Measurements from ENCODE around the gene DNAH11.

- TF ChIP-seq POLR2AphosphoS5 (IDR thresholded peaks at IDR 0.05): no peak
- TF ChIP-seq, protein P1, sequence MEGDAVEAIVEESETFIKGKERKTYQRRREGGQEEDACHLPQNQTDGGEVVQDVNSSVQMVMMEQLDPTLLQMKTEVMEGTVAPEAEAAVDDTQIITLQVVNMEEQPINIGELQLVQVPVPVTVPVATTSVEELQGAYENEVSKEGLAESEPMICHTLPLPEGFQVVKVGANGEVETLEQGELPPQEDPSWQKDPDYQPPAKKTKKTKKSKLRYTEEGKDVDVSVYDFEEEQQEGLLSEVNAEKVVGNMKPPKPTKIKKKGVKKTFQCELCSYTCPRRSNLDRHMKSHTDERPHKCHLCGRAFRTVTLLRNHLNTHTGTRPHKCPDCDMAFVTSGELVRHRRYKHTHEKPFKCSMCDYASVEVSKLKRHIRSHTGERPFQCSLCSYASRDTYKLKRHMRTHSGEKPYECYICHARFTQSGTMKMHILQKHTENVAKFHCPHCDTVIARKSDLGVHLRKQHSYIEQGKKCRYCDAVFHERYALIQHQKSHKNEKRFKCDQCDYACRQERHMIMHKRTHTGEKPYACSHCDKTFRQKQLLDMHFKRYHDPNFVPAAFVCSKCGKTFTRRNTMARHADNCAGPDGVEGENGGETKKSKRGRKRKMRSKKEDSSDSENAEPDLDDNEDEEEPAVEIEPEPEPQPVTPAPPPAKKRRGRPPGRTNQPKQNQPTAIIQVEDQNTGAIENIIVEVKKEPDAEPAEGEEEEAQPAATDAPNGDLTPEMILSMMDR (IDR thresholded peaks at IDR 0.05; ENCODE audit: poor library complexity, severe bottlenecking): no peak
- no peak for TF ChIP-seq TAF1 (IDR thresholded peaks at IDR 0.05; ENCODE audit: low read depth)
- TF ChIP-seq REST (IDR thresholded peaks at IDR 0.05; ENCODE audit: borderline replicate concordance): no peak
- no peak for TF ChIP-seq EP300 (conservative IDR thresholded peaks at IDR 0.05; ENCODE audit: poor library complexity, severe bottlenecking)
- TF ChIP-seq EZH2 (IDR thresholded peaks at IDR 0.05; ENCODE audit: borderline replicate concordance, insufficient read depth, low read length, poor library complexity, severe bottlenecking): no peak
- no peak for TF ChIP-seq SMC3 (conservative IDR thresholded peaks at IDR 0.05; ENCODE audit: poor library complexity)
- no peak for TF ChIP-seq RAD21 (conservative IDR thresholded peaks at IDR 0.05)
- TF ChIP-seq MXI1 (conservative IDR thresholded peaks at IDR 0.05; ENCODE audit: poor library complexity, severe bottlenecking): no peak
Measured at GRCh38 chr7:21948364-21948763, 405.5 kb downstream of the DNAH11 start.

Data from neural cell (in vitro differentiated cells).